D721Med (cell line): ENCODE results near the gene TACR1.

ENCODE experiments used
- DNase-seq: peaks from one replicate; pipeline ENCODE4 v3.0.0; 2011; ENCODE audit warnings: low spot score; ENCODE audit not compliant: insufficient read length
- FAIRE-seq: peaks from 2 replicates; lab custom pipeline; 2011; peaks lifted over from hg19 to GRCh38; lab: Jason Lieb, UNC
- CTCF ChIP-seq: IDR thresholded peaks from 2 replicates; pipeline ENCODE4 v1.5.1; 2012; ENCODE audit warnings: mild to moderate bottlenecking, control low read depth; ENCODE audit not compliant: insufficient read depth; ENCODE audit errors: missing control alignments

The TACR1 gene

GRCh38 chr2:75194184-75194868, 5.0 kb downstream of the TACR1 start:
- FAIRE-seq (no peak), DNase-seq (no peak)
- no peak for TF ChIP-seq CTCF

- no peak for DNase-seq
- FAIRE-seq = no peak
- no peak for TF ChIP-seq CTCF
Observed at GRCh38 chr2:75192496-75192895, 6.8 kb downstream of the TACR1 start.

DNA sequence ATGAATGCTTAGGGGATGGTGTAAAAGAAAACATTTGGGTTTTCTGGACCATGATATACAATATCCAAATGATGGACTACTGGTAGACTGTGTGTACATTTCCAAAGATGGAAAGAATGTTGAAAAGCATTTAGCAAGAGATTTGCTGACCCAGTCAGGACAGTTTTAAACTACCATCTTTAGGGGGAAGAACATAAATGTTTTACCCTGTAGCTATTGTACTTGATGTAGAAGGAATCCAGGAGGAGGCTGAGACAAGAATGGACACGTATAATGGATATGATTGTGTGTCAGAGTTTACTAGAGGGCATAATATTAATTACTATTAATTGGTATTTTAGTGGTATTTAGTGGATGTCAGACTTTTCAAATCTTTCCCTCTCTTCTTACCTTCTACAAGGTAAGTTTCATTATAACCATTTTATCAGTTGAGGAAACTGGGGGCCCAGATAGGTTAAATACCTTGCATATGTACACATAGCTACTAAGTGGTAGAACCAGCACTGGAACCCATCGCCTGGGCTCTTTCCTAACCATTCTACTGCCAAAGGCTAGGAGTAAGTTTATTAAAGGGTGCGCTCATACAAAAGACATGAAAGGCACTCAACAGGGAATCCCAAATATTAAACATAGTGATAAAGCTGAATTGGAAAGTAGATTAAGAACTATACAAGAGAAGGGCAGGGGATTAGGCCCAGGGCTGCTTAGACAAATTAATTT, 8.9 kb downstream of the TACR1 start:
- no peak for DNase-seq
- TF ChIP-seq CTCF = no peak
- no peak for FAIRE-seq

- DNase-seq (no peak), FAIRE-seq (no peak)
- no peak for TF ChIP-seq CTCF
Observed at GRCh38 chr2:75186821-75187220, 12.5 kb downstream of the TACR1 start.

DNA sequence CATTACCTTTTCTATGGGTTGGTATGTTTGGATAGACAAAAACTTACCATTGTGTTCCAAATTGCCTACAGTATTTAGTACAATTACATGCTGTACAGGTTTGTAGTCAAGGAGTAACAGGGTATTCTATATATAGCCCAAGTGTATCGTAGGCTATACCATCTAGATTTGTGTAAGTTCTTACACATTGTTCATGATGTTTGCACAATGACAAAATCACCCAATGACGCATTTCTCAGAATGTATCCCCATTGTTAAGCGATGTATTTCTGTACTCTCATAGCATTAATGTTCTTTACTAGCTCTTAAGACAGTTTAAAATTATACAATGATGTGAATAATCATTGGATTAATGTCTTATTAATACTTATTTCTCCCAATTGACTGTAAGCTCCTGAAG, 16.7 kb downstream of the TACR1 start:
- TF ChIP-seq CTCF = no peak
- no peak for FAIRE-seq
- no peak for DNase-seq

DNA sequence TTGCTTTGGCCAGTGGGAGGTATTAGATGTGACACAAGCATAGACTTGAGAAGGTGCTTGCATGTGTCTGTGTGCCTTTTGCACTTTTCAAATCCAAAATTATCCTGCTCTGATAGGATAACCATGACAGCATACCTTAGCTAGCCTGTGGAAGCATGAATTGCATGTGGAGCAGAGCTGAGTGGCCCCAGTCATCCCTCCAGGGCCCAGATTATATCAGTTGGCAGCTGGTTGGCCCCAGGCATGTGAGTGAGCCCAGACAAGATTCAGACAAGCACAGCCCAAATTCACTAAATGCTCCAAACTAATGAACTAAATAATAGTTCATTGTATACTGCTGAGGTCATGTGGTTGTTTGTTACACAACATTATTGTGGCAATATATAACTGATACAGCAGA, 18.8 kb downstream of the TACR1 start:
- FAIRE-seq (no peak), DNase-seq (no peak)
- no peak for TF ChIP-seq CTCF

DNA sequence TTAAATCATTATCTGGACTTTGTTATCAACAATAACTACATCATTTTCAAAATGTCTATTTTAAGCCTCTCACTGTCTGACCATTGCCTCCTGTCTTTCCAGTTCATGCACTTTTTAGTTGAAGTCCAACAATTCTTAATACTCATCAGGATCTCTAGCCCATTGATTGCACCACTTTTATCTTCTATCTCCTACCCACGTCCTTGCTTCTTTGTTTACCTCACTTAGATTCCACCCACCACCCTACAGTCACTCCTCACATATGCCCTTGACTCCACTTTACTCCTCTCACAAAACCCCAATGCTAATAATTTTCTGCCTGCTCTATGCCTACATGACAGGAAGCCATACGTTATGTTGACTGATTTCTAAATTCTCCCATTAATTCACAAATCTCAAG, 21.9 kb downstream of the TACR1 start:
- DNase-seq = no peak
- no peak for TF ChIP-seq CTCF
- no peak for FAIRE-seq
